Spinal cord (tissue), 10 donors: ENCODE results near the gene FSTL3. TPM values are rescaled to one million over a fixed set of nuclear protein-coding genes. Genes with fewer than 3 reads are reported as not detected.
"Not testable (repeated sequence)": the region's sequence is repeated elsewhere in the genome, so short reads cannot be mapped to it uniquely, and the experiment has no call there.

ENCODE experiments used
- DNase-seq, 6 donors: peaks; one replicate each; pipeline versions ENCODE4 v3.0.0 to v3.0.0-alpha.2; 2013 to 2015; ENCODE audit warnings: low spot score in 6 of 6, low read depth in 4 of 6
- H3K27ac ChIP-seq: one replicate; pipeline ENCODE4 v1.5.1; 2013; ENCODE audit warnings: low read depth, low read length, control low read depth
- H3K27me3 ChIP-seq: one replicate; pipeline ENCODE4 v1.6.1; 2013; ENCODE audit warnings: low read length; ENCODE audit not compliant: control insufficient read depth, insufficient read depth
- H3K36me3 ChIP-seq: one replicate; pipeline ENCODE4 v1.6.1; 2013; ENCODE audit warnings: low read length; ENCODE audit not compliant: control insufficient read depth, insufficient read depth
- H3K4me1 ChIP-seq: one replicate; pipeline ENCODE4 v1.6.1; 2013; ENCODE audit warnings: low read length; ENCODE audit not compliant: control insufficient read depth, insufficient read depth
- H3K4me3 ChIP-seq: one replicate; pipeline ENCODE4 v1.5.1; 2013; ENCODE audit warnings: low read depth, low read length, control low read depth
- H3K9me3 ChIP-seq: one replicate; pipeline ENCODE4 v1.6.1; 2013; ENCODE audit warnings: low read length; ENCODE audit not compliant: control insufficient read depth, insufficient read depth
- WGBS: methylation state at CpG from one replicate; pipeline ENCODE4 v1.1.5; 2013; ENCODE audit warnings: missing lambda C conversion rate; ENCODE audit not compliant: insufficient coverage; 5-methylcytosine and 5-hydroxymethylcytosine counted together
- long read RNA-seq, 4 donors: transcript quantifications; one replicate each; lab custom pipeline, GENCODE V29; 2026
- polyA plus RNA-seq, 2 donors: library from polyadenylated mRNA; unstranded; fragments of 120-200 nt; gene quantifications; one replicate each; pipeline ENCODE4 v1.2.1, GENCODE V29; 2013; ENCODE audit not compliant: insufficient read length in 2 of 2
- total RNA-seq, 2 donors: library from RNA; depleted of rRNA in 1 of 2; stranded (reverse); fragments of 120-200 nt in 1 of 2; fragments of >200 nt in 1 of 2; gene quantifications; one replicate each; pipeline versions ENCODE4 v1.2.3 to v1.2.4, GENCODE V29; 2013 to 2014
- donor health status: healthy.

Gene FSTL3
- total RNA-seq: 10 to 100 TPM; 11.5 to 32.1 TPM
- 10 to 100 TPM; 11.3 to 18.5 TPM for polyA plus RNA-seq
- long read RNA-seq, donor 1, partial matches to known transcripts: 0 of 2 reads
- long read RNA-seq, donor 1, other reads (novel, unspliced or antisense): 0 of 2 reads
- long read RNA-seq, donor 2, partial matches to known transcripts: 0 of 2 reads
- long read RNA-seq, donor 2, other reads (novel, unspliced or antisense): 0 of 2 reads
- long read RNA-seq, donor 3, partial matches to known transcripts: 0 of 3 reads
- long read RNA-seq, donor 3, other reads (novel, unspliced or antisense): 0 of 3 reads
- long read RNA-seq, donor 4, partial matches to known transcripts: 6 of 7 reads
- long read RNA-seq, donor 4, other reads (novel, unspliced or antisense): 0 of 7 reads

- 8% methylated on average over 60 of the region's 63 CpGs for WGBS
- Histone ChIP-seq H3K4me1 (peaks cover 68% of the 10 kb centered on the region), H3K36me3 (peaks cover 10% of the 10 kb centered on the region), H3K27ac (peak within 1 kb of the TSS; percentile 40), H3K9me3 (no peaks in the 10 kb centered on the region), H3K27me3 (peaks cover 18% of the 10 kb centered on the region), H3K4me3 (peak within 1 kb of the TSS; percentile 32)
- DNase-seq: peak in 1 of 6 donors; percentile 5
Measured at GRCh38 chr19:676339-677105, at the start of gene FSTL3. Gene FSTL3 (plus strand): TSS chr19:676392. CDS start chr19:676424, 32 bp downstream.

DNA sequence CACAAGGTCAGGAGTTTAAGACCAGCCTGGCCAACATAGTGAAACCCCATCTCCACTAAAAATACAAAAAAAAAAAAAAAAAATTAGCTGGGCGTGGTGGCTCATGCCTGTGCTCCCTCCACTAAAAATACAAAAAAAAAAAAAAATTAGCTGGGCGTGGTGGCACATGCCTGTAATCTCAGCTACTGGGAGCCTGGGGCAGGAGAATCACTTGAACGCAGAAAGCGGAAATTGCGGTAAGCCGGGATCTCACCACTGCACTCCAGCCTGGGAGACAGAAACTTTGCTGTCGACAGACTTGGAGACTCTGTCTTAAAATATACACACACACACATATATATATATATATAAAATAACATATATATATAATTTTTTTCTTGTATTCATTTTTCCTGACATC is 49.6 kb upstream of the FSTL3 start:
- DNase-seq, H3K27ac ChIP-seq, H3K9me3 ChIP-seq, H3K27me3 ChIP-seq, H3K4me1 ChIP-seq, H3K4me3 ChIP-seq: not testable (repeated sequence)
- no CpG with 5 or more reads among the region's 7 CpGs for WGBS
- peaks cover 86% of the 10 kb centered on the region for H3K36me3 ChIP-seq

GRCh38 chr19:628168-628567 is 48.0 kb upstream of the FSTL3 start:
- no peaks in the 10 kb centered on the region for H3K9me3 ChIP-seq
- no peaks in the 10 kb centered on the region for H3K27me3 ChIP-seq
- 80% methylated on average over 10 of the region's 19 CpGs for WGBS
- DNase-seq: no peak
- H3K27ac ChIP-seq: no peak overlapping the region
- no peak overlapping the region for H3K4me3 ChIP-seq
- H3K36me3 ChIP-seq: peaks cover 77% of the 10 kb centered on the region
- H3K4me1 ChIP-seq: peaks cover 14% of the 10 kb centered on the region

- H3K27ac ChIP-seq, DNase-seq, H3K9me3 ChIP-seq, H3K4me3 ChIP-seq, H3K27me3 ChIP-seq: not testable (repeated sequence)
- peaks cover 22% of the 10 kb centered on the region for H3K4me1 ChIP-seq
- H3K36me3 ChIP-seq: peaks cover 63% of the 10 kb centered on the region
- WGBS: 75% methylated on average over 25 of the region's 25 CpGs
Measured at GRCh38 chr19:629515-629914, 46.7 kb upstream of the FSTL3 start.

DNA sequence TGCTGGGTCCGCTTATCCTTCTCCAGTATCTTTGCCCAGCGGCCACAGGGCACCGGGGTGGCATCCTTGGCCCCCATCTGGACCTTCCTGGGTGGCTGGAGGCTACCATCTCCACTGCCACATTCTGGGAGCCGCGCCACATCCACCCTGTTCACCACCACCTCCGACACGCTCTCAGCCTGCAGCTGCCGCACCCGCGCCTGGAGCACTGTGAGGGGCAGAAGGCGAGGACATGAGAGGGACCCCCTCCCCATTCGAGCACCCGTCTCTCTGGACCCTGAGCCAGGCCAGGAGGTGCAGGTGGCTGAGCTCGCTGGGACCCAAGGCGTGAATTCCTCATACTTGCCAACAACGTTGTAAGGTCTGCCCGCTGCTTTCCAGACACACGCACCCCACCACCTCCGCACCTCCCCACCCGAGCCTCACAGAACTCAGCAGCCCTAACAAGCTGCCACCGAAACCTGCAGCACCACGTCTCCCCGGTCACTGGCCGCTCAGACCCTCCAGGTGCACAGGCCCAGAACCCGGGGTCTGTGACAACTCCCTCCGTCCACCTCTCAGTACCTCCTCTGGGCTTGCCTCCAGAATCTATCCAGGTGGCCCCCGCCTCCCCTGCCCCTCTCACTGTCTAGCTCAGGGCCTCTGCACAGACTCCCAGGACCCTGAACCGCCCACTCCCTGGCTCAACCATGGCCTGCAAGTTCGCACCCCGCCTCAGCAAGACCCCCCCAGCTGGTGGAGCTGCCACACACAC is 46.1 kb upstream of the FSTL3 start:
- Histone ChIP-seq H3K27ac (no peak overlapping the region), H3K9me3 (no peaks in the 10 kb centered on the region), H3K4me1 (peaks cover 26% of the 10 kb centered on the region), H3K27me3 (no peaks in the 10 kb centered on the region), H3K4me3 (no peak overlapping the region), H3K36me3 (peaks cover 58% of the 10 kb centered on the region)
- DNase-seq: no peak
- 92% methylated on average over 30 of the region's 30 CpGs for WGBS

DNA sequence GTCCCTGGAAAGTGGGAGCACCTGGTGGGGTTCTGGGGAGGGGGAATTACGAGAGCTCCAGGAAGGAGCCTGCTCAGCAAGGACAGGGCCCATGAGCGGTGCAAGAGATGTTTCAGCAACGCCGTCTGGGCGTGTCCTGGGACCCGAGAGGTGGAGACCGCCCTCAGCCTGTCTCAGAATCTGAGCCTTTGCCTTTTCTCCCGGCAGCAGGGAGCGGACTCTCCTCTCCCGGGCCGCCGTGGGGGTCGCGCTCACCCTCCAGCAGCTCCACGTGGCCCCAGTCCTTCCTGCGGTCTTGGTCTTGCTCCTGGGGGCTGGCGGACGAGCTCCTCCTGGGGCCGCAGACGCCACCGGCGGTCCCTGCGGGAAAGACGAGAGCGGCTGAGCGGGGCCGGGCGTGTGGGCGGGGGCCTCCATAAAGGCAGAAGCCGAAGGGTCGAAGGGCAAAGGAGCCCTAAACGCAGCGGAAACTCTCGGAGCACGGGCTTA is 43.6 kb upstream of the FSTL3 start:
- DNase-seq: no peak
- Histone ChIP-seq H3K27me3 (no peaks in the 10 kb centered on the region), H3K36me3 (peaks cover 49% of the 10 kb centered on the region), H3K4me1 (peaks cover 26% of the 10 kb centered on the region), H3K27ac (no peak overlapping the region), H3K9me3 (no peaks in the 10 kb centered on the region), H3K4me3 (peak overlapping the region; percentile 66)
- 3% methylated on average over 35 of the region's 35 CpGs for WGBS

GRCh38 chr19:633068-633785 is 43.0 kb upstream of the FSTL3 start, which contains the start of gene POLRMT:
Gene POLRMT (minus strand): TSS chr19:633537. CDS start chr19:633512, 25 bp downstream.
- Histone ChIP-seq H3K4me3 (peak within 1 kb of the TSS; percentile 66), H3K9me3 (no peaks in the 10 kb centered on the region), H3K27ac (no peak within 1 kb of the TSS), H3K36me3 (peaks cover 43% of the 10 kb centered on the region), H3K4me1 (peaks cover 26% of the 10 kb centered on the region), H3K27me3 (no peaks in the 10 kb centered on the region)
- WGBS: 0% methylated on average over 67 of the region's 67 CpGs
- DNase-seq: peak; percentile 91 to 99 (median 97)

DNA sequence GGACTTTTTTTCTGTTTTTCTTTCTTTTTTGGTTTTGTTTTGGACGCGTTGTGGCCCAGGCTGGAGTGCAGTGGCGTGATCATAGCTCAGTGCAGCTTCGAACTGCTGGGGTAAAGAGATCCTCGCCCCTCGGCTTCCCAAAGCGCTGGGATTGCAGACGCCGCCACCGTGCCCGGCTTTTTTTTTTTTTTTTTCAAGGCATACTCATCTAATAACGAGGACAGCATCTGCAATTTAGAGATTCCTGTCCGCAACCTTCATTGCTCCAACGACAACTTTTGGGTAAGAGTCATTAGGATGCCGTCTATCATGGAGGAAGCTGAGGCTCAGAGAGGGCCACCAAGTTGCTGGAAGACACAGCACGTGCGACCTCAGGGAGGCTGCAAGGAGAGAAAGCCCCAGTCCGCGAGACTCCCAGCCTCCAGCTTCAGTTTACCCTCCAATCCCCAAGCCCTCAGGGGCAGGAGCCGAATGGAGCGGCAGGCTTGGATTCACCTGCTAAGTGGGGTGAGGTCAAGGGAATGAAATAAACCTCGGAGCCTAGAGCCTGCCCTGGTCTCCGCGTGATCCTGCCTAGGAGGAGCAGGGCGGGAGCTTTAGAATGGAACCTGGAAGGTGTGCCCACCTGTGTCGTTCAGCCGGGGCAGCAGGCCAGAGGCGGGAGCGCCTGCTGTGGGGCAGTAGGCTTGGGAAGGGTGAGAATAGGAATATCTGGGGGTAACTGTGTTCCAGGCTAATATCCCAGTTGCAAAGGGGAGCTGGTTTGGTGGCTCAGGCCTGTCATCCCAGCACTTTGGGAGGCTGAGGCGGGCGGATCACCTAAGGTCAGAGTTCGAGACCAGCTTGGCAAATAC is 42.2 kb upstream of the FSTL3 start:
- H3K27me3 ChIP-seq: no peaks in the 10 kb centered on the region
- no peak overlapping the region for H3K27ac ChIP-seq
- H3K36me3 ChIP-seq: peaks cover 36% of the 10 kb centered on the region
- H3K4me1 ChIP-seq: peaks cover 31% of the 10 kb centered on the region
- WGBS: 21% methylated on average over 25 of the region's 32 CpGs
- no peaks in the 10 kb centered on the region for H3K9me3 ChIP-seq
- no peak for DNase-seq
- H3K4me3 ChIP-seq: peak overlapping the region; percentile 66
